Measurements from ENCODE around the gene MSS51.
"Not testable (repeated sequence)": the region's sequence is repeated elsewhere in the genome, so short reads cannot be mapped to it uniquely, and the experiment has no call there.

MSS51 gene

GRCh38 chr10:73413528-73414229 is 19.7 kb downstream of the MSS51 start, which contains the start of gene ANXA7:
Gene ANXA7 (minus strand): TSS chr10:73414058. CDS start chr10:73400856, 13,202 bp downstream.
- peak; percentile 89 for DNase-seq

DNA sequence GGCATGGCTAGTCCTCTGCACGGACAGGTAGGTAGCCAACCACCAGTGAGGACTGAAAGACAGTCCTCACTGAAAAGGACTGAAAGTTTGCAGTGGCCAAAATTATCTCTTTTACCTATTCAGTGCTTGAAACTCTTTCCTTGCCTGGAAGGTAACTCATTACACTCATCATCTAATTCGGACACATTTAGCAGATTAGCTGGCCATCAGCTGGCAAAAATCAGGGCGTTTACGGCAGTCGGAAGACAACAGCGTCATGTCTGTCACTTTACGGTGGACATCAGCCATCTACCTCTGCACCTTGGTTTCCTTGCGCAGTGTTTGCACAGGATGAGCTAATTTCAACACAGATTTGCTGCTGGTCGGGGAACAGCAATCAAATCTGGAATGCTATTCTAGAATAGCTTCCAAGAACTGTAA is 20.2 kb downstream of the MSS51 start:
- DNase-seq = no peak

GRCh38 chr10:73410897-73411296 is 22.5 kb downstream of the MSS51 start:
- no peak for DNase-seq

DNA sequence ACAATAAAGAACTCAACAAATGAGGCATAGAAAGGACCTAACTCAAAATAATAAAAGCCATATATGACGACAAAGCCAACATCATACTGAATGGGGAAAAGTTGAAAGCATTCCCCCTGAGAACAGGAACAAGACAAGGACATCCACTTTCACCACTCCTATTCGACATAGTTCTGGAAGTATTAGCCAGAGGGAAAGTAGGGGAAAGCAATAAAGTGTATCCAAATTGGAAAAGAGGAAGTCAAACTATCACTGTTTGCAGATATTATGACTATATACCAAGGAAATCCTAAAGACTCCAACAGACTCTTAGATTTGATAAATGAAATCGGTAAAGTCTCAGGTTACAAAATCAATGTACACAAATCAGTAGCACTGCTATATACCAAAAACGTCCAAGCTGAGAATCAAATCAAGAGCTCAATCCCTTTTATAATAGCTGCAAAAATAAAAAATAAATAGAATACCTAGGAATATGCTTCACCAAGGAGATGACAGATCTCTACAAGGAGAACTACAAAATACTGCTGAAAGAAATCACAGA is 24.3 kb downstream of the MSS51 start:
- no peak for DNase-seq

- no peak for DNase-seq
Observed at GRCh38 chr10:73408061-73408460, 25.3 kb downstream of the MSS51 start.

- no peak for DNase-seq
Observed at GRCh38 chr10:73407495-73407894, 25.9 kb downstream of the MSS51 start.

DNA sequence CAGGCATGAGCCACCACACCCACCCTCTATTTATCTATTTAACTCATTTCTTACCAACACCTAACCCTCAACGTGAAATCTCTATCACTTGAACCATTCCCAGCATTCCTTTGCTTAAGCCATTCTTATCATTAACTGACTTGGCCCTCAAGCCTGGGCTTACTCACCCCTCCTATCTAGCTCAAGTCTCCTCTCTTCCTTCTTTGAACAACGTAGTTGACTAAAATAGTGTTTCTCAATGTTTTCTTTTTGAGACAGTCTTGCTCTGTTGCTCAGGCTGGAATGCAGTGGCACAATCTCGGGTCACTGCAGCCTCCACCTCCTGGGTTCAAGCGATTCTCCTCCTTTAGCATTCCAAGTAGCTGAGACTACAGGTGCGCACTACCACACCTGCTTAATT is 26.5 kb downstream of the MSS51 start:
- DNase-seq = no peak

DNA sequence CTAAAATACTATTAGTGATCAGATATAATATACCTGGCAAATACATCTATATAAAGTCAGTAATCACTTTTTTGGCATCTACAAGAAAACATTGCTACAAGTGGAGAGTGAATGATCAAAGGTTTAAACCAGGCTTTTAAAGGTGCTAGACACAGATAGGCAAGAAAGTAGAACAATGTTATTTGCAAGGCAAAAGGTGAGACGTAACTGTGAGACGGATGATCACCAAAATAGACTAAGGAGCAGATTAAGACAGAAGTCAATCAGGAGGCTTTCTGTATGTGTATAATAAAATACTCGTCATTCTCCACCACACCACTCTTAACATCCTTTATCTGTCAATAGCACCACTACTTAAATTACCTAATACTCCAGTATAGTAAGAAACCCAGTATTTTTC is 27.8 kb downstream of the MSS51 start:
- no peak for DNase-seq

DNA sequence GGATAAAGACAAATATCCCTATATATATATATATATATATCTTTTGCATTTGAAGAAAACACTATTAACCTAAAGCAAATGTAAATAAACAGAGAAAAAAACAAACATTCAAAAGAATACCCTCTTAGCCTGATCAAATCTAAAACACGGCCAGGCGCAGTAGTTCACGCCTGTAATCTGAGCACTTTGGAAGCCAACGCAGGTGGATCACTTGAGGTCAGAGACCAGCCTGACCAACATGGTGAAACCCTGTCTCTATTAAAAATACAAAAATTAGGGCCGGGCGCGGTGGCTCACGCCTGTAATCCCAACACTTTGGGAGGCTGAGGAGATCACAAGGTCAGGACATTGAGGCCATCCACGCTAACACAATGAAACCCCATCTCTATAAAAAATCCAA is 28.7 kb downstream of the MSS51 start:
- DNase-seq = no peak

- DNase-seq = no peak
Observed at GRCh38 chr10:73401636-73402035, 31.7 kb downstream of the MSS51 start.

DNA sequence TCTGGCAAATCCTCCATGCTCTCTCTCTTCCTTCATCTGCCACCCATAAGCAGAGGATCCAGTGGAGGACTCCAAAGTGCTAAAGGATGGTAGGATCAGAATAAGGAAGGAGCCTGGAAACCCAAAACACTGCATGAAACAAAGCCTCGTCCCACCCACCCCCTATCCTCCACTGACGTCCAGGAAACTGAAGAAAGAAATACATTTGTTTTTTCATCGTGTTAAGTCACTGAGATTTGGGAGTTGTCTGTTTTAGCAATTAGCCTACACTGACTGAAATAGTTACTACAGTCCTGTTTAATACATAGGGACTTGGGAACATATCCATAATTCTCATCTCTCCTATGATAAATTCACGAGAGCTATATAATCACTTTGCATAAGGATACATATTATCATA is 34.3 kb downstream of the MSS51 start:
- DNase-seq = no peak

DNA sequence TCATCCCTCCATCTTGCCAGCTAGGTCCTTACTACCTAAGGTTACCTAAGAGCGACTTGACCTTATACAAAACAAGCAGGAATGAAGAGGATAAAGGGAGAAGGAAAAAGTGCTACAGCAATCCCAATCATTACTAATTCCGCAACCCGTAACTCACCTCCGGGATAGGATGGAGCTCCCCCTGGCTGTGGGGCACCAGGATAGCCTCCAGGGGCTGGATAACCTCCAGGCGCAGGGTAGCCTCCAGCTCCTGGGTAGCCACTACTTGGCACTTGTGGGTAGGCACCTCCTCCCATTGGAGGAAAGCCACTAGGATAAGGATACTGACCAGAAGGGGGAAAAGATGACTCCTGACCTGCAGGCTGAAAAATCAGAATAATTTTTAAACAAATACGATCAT is 35.3 kb downstream of the MSS51 start:
- no peak for DNase-seq

DNA sequence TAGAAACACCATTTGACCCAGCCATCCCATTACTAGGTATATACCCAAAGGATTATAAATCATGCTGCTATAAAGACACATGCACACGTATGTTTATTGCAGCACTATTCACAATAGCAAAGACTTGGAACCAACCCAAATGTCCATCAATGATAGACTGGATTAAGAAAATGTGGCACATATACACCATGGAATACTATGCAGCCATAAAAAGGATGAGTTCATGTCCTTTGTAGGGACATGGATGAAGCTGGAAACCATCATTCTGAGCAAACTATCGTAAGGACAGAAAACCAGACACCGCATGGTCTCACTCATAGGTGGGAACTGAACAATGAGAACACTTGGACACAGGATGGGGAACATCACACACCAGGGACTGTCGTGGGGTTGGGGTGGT is 39.0 kb downstream of the MSS51 start:
- DNase-seq = not testable (repeated sequence)

GRCh38 chr10:73388228-73388627 is 45.1 kb downstream of the MSS51 start:
- no peak for DNase-seq

DNA sequence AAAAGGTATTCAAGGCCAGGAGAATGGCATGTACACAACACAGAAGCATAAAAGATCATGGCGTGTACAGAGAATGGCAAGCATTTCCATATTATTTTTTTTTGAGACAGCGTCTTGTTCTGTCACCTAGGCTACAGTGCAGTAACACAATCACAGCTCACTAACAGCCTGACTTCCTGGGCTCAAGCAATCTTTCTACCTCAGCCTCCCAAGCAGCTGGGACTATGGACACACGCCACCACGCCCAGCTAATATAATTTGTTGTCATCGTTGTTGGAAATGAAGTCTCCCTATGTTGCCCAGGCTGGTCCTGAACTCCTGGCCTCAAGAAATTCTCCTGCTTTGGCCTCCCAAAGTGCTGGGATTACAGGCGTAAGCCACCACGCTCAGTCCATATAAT is 46.8 kb downstream of the MSS51 start:
- DNase-seq = no peak

DNA sequence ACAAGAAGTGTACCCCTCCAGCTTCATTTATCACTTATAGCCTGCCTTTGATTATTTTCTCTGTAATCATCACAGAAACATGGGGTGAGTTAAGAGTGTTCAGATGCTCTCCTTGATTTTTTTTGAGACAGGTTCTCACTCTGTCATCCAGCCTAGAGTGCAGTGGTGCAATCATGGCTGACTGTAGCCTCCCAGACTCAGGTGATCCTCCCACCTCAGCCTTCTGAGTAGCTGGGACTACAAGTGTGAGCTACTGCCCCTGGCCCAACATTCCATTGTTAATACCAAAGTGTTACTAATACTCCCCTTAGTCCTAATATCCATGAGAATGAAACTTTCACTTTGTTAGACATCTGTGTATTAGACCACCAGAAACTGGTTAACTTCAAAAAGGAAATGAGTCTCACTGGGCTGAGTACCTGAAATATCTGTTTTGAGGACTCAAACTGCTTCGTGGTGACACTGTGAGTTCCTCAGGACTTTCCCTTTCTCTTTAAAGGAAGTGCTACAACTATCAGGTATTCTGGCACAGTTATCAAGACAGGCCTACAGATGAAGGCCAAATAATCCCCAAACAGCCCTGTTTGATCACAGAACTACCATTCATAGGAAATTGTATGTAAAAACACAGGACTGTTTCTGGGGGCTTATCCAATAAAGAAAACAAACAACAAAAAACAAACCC is 54.2 kb downstream of the MSS51 start:
- DNase-seq = no peak

DNA sequence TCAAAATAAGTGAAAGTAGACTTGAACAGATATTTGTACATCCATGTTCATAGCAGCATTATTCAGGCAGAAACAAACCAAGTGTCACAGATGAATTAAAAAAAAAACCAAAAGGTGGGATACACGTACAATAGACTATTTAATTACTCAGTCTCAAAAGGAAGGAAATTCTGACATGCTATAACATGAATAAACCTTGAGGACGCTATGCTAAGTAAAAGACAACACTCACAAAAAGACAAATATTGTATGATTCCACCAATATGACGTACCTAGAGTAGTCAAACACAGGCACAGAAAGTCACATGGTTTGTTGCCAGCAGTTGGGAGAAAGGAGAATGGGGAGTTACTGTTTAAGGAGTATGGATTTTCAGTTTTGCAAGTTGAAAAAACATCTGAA is 56.7 kb downstream of the MSS51 start:
- no peak for DNase-seq

All from activated gamma-delta T cell (primary cell).